GM23248 (cell line): ENCODE measurements around the gene MYT1. TPM values are rescaled to one million over a fixed set of nuclear protein-coding genes. Genes with fewer than 3 reads are reported as not detected.

Source experiments
- DNase-seq: peaks from one replicate; pipeline ENCODE4 v3.0.0-alpha.2; 2015
- H2AFZ ChIP-seq: fragments of 200-600 bp; sonication (generic); 2 replicates; pipeline ENCODE4 v1.6.1; 2016; ENCODE audit warnings: antibody characterized with exemption
- H3F3A ChIP-seq: fragments of 200-600 bp; sonication (generic); 2 replicates; pipeline ENCODE4 v1.6.1; 2016; ENCODE audit warnings: mild to moderate bottlenecking, antibody characterized with exemption, mixed run types; ENCODE audit not compliant: insufficient read depth
- H3K27ac ChIP-seq: fragments of 200-600 bp; sonication (generic); 2 replicates; pipeline ENCODE4 v1.5.1; 2016; ENCODE audit warnings: mild to moderate bottlenecking
- H3K27me3 ChIP-seq: fragments of 200-600 bp; sonication (generic); replicated peaks from 2 replicates; pipeline ENCODE4 v1.6.1; 2016; ENCODE audit warnings: mild to moderate bottlenecking; ENCODE audit not compliant: insufficient read depth
- H3K36me3 ChIP-seq: fragments of 200-600 bp; sonication (generic); 2 replicates; pipeline ENCODE4 v1.6.1; 2016; ENCODE audit warnings: low read depth, mild to moderate bottlenecking
- H3K4me1 ChIP-seq: fragments of 200-600 bp; sonication (generic); 2 replicates; pipeline ENCODE4 v1.6.1; 2016; ENCODE audit warnings: mild to moderate bottlenecking; ENCODE audit not compliant: insufficient read depth
- H3K4me2 ChIP-seq: fragments of 200-600 bp; sonication (generic); one replicate; pipeline ENCODE4 v1.6.1; 2016; ENCODE audit warnings: mild to moderate bottlenecking; ENCODE audit not compliant: unreplicated experiment
- H3K4me3 ChIP-seq: fragments of 200-600 bp; sonication (generic); 2 replicates; pipeline ENCODE4 v1.5.1; 2016; ENCODE audit warnings: mild to moderate bottlenecking
- H3K79me2 ChIP-seq: fragments of 200-600 bp; sonication (generic); 2 replicates; pipeline ENCODE4 v1.6.1; 2016; ENCODE audit warnings: mild to moderate bottlenecking; ENCODE audit not compliant: insufficient read depth
- H3K9ac ChIP-seq: fragments of 200-600 bp; sonication (generic); 2 replicates; pipeline ENCODE4 v1.6.1; 2016; ENCODE audit warnings: mild to moderate bottlenecking
- H3K9me2 ChIP-seq: fragments of 200-600 bp; sonication (generic); 2 replicates; pipeline ENCODE4 v1.6.1; 2016; ENCODE audit warnings: mixed run types, mild to moderate bottlenecking, moderate library complexity; ENCODE audit not compliant: insufficient read depth
- H3K9me3 ChIP-seq: fragments of 200-600 bp; sonication (generic); one replicate; pipeline ENCODE4 v1.6.1; 2017; ENCODE audit warnings: low read depth
- H4K20me1 ChIP-seq: fragments of 200-600 bp; sonication (generic); 2 replicates; pipeline ENCODE4 v1.6.0; 2016; ENCODE audit not compliant: insufficient read depth
- EZH2 ChIP-seq: fragments of 200-600 bp; sonication (generic); IDR thresholded peaks from 2 replicates; pipeline ENCODE4 v1.6.1; 2018; ENCODE audit warnings: antibody characterized with exemption, mild to moderate bottlenecking; ENCODE audit not compliant: insufficient read depth, poor library complexity, severe bottlenecking
- EZH2phosphoT487 ChIP-seq: fragments of 200-600 bp; sonication (generic); IDR thresholded peaks from 2 replicates; pipeline ENCODE4 v1.6.1; 2018; ENCODE audit warnings: antibody characterized with exemption, moderate library complexity, mild to moderate bottlenecking, low read depth; ENCODE audit not compliant: insufficient read depth
- WGBS, 2 experiments: methylation state at CpG; one replicate each; pipeline ENCODE4 v1.1.6; 2015 to 2017; ENCODE audit warnings: low lambda C conversion rate in 2 of 2, low coverage in 1 of 2; ENCODE audit errors: missing lambda C conversion rate in 2 of 2; 5-methylcytosine and 5-hydroxymethylcytosine counted together
- in situ Hi-C: fragments of 300-500 bp; cut with MboI; formaldehyde crosslinking; loops from 2 replicates; pipeline ENCODE4 v1.15.0; 2020
- polyA plus RNA-seq: library from polyadenylated mRNA; unstranded; fragments of >200 nt; fragmentation: Nextera tagmentation; extraction: Ambion mirVana; gene quantifications from 2 replicates; pipeline ENCODE4 v1.2.1, GENCODE V29; 2016
- total RNA-seq: library from RNA; depleted of rRNA; stranded (reverse); fragments of >200 nt; shearing (Covaris generic); gene quantifications from 2 replicates; pipeline ENCODE4 v1.2.3, GENCODE V29; 2014

MYT1 gene
- total and polyA plus RNA-seq, 2 experiments from 2014 or later = not detected

DNA sequence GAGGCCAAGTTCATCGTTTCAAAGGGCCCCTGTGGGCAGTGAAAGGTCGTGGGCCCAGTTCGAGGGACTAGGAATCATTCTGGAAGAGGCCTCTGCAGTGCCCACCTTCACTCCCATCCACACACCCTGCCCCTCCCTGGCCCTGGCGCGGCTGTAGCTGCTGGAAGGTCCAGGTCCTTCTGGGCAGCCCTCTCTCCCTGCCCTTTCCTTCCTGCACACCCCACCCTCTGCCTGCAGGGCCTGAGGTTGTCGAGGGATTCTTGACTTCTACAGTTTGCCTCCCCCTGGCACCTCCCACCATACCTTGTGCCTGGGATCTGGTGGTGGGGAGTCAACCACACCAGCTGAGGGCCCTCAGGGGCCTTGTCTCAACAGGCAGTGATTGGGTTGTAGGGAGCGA lies 4.5 kb upstream of the MYT1 start:
- H3K9me2 ChIP-seq = no peaks in the 10 kb centered on the region
- no peaks in the 10 kb centered on the region for H3K4me1 ChIP-seq
- no peak overlapping the region for H3K4me3 ChIP-seq
- H3K27ac ChIP-seq = no peak overlapping the region
- WGBS, 2 experiments = 58 to 75% methylated on average over 7 of the region's 7 CpGs
- TF ChIP-seq EZH2 (no peak), EZH2phosphoT487 (no peak)
- H3K27me3 ChIP-seq = peaks cover 46% of the 10 kb centered on the region
- H4K20me1 ChIP-seq = no peaks in the 10 kb centered on the region
- H3F3A ChIP-seq = no peaks in the 10 kb centered on the region
- DNase-seq = no peak
- H2AFZ ChIP-seq = no peak overlapping the region
- no peaks in the 10 kb centered on the region for H3K36me3 ChIP-seq
- no peaks in the 10 kb centered on the region for H3K79me2 ChIP-seq
- no peak overlapping the region for H3K9ac ChIP-seq
- no peak overlapping the region for H3K4me2 ChIP-seq
- in situ Hi-C loops = no loop called here
- no peaks in the 10 kb centered on the region for H3K9me3 ChIP-seq

DNA sequence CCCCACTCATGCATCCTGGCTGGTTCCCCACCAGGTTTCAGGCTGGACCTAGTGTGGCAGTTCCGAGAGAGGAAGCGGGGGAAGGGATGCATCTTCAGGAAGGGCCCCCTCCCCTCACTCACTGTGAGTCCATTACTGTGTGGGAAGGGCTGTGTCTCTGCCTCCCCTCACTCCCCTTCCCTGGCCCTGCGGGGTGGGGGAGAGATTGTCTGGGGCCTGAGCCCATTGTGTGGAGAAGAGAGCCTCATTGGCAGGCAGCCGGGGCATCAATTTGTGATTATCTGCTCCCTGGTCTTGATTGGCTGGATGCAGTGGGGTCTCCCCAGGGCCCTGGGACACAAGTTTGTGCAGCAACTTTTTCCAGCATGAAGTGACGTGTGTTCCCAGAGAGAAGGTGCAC lies 4.1 kb upstream of the MYT1 start:
- H3K4me2 ChIP-seq = no peak overlapping the region
- no peaks in the 10 kb centered on the region for H4K20me1 ChIP-seq
- no peak overlapping the region for H2AFZ ChIP-seq
- no peaks in the 10 kb centered on the region for H3K79me2 ChIP-seq
- H3K9me2 ChIP-seq = no peaks in the 10 kb centered on the region
- no peak overlapping the region for H3K4me3 ChIP-seq
- no peak overlapping the region for H3K27ac ChIP-seq
- no peaks in the 10 kb centered on the region for H3K4me1 ChIP-seq
- in situ Hi-C loops = no loop called here
- H3K9me3 ChIP-seq = no peaks in the 10 kb centered on the region
- H3K9ac ChIP-seq = no peak overlapping the region
- DNase-seq = no peak
- peaks cover 50% of the 10 kb centered on the region for H3K27me3 ChIP-seq
- 25 to 41% methylated on average over 5 of the region's 5 CpGs for WGBS, 2 experiments
- no peaks in the 10 kb centered on the region for H3F3A ChIP-seq
- TF ChIP-seq EZH2 (no peak), EZH2phosphoT487 (no peak)
- no peaks in the 10 kb centered on the region for H3K36me3 ChIP-seq

DNA sequence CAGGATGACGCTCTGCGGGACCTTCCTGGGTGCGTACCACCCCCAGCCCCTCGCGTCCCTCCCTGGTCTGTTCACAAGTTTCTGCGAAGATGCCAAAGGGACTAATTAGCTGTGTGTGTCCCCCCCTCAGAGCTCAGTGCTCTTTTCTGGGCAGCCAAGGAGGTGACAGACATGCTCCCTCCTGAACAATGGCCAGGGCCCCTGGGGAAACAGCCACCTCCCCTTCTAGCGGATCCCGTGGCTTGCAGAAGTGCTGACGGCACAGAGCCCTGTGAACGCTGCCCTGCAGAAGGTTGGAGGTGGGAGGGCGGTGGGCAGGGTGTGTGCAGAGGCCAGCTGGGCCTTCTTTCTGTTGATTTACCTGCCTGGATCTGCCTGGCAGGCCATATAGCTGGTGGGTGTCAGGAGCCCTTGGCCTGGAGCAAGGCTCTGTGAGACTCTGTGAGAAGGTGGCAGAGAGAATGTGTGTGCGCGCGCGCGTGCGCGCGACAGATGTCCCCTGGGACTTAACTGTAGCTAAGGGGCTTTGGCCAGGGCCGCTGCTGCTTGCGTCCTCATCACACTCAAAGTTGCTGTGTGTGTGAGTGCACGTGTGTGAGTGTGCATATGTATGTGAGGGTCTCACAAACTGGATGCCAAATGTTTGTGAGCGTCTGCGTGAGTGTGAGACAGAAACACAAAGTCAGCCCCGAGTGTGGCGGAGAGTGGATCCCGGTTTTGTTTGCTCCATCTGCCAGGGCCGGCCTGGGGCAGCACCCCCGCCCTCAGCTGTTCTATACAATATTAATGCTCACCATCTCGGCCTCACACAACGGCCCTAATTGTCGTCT lies 3.5 kb upstream of the MYT1 start:
- in situ Hi-C loops = no loop called here
- no peak for DNase-seq

GRCh38 chr20:64161356-64162238 lies 2.7 kb upstream of the MYT1 start:
- Histone ChIP-seq H3K9ac (no peak overlapping the region), H3K4me2 (no peak overlapping the region), H3K27ac (no peak overlapping the region), H3F3A (no peaks in the 10 kb centered on the region), H3K4me1 (no peaks in the 10 kb centered on the region), H3K79me2 (no peaks in the 10 kb centered on the region), H3K36me3 (no peaks in the 10 kb centered on the region), H3K4me3 (no peak overlapping the region), H3K9me2 (no peaks in the 10 kb centered on the region), H2AFZ (no peak overlapping the region), H4K20me1 (no peaks in the 10 kb centered on the region), H3K9me3 (no peaks in the 10 kb centered on the region), H3K27me3 (peaks cover 57% of the 10 kb centered on the region)
- no peak for TF ChIP-seq EZH2
- TF ChIP-seq EZH2phosphoT487 = no peak
- in situ Hi-C loops = no loop called here
- 12 to 15% methylated on average over 33 of the region's 33 CpGs for WGBS, 2 experiments
- peak; percentile 54 for DNase-seq

More for the DNA sequence above, 3.5 kb upstream of the MYT1 start:
- Histone ChIP-seq H3K79me2 (no peaks in the 10 kb centered on the region), H3K9ac (no peak overlapping the region), H3K4me1 (no peaks in the 10 kb centered on the region), H3K9me3 (no peaks in the 10 kb centered on the region), H3K4me2 (no peak overlapping the region), H3K36me3 (no peaks in the 10 kb centered on the region), H2AFZ (no peak overlapping the region), H3K27ac (no peak overlapping the region), H3F3A (no peaks in the 10 kb centered on the region), H3K4me3 (no peak overlapping the region), H3K27me3 (peaks cover 51% of the 10 kb centered on the region), H3K9me2 (no peaks in the 10 kb centered on the region), H4K20me1 (no peaks in the 10 kb centered on the region)
- no peak for TF ChIP-seq EZH2
- TF ChIP-seq EZH2phosphoT487 = no peak
- 36 to 41% methylated on average over 30 to 32 of the region's 32 CpGs for WGBS, 2 experiments
